Activated naive CD4-positive, alpha-beta T cell treated with anti-CD3 and anti-CD28 coated beads, Interleukin-2, amount 50 U/mL, for 72 hours (primary cell): ENCODE measurements around the gene EIF2B5. TPM values are rescaled to one million over a fixed set of nuclear protein-coding genes. Genes with fewer than 3 reads are reported as not detected.

ENCODE experiments used
- ATAC-seq, 2 donors: fragments of 150-1000 bp; cut with Tn5 transposase; 2 replicates each; pipeline ENCODE4 v1.10.0; 2021; ENCODE audit warnings: mild to moderate bottlenecking in 2 of 2, moderate library complexity in 2 of 2
- DNase-seq, 2 donors: peaks; one replicate each; pipeline ENCODE4 v3.0.0; 2021 to 2022; ENCODE audit warnings: low spot score in 2 of 2
- H3K27ac Mint-ChIP-seq, 2 donors: one replicate each; pipeline ENCODE4 v1.8.0; 2022; ENCODE audit warnings: mild to moderate bottlenecking in 2 of 2, mixed read lengths in 2 of 2
- H3K36me3 Mint-ChIP-seq, 2 donors: one replicate each; pipeline ENCODE4 v1.8.0; 2022; ENCODE audit warnings: mixed read lengths in 2 of 2
- H3K9me3 Mint-ChIP-seq, 2 donors: one replicate each; pipeline ENCODE4 v1.8.0; 2022; ENCODE audit warnings: mixed read lengths in 2 of 2
- total RNA-seq, 2 donors: library from RNA; stranded (reverse); gene quantifications; one replicate each; pipeline ENCODE4 v1.2.3, GENCODE V29; 2022

The EIF2B5 gene
- total RNA-seq, 2 donors from 2014 or later: 48.6 to 56.1 TPM

GRCh38 chr3:184177331-184177731 is 42.2 kb downstream of the EIF2B5 start:
- peak overlapping the region in 1 of 2 donors; percentile 37 for H3K27ac Mint-ChIP-seq
- no peak for ATAC-seq
- H3K9me3 Mint-ChIP-seq: no peaks in the 10 kb centered on the region
- H3K36me3 Mint-ChIP-seq: peaks cover 8 to 27% of the 10 kb centered on the region in 2 donors
- DNase-seq: no peak

- DNase-seq (no peak), ATAC-seq (no peak)
- peak overlapping the region in 1 of 2 donors; percentile 66 for H3K27ac Mint-ChIP-seq
- no peaks in the 10 kb centered on the region for H3K9me3 Mint-ChIP-seq
- H3K36me3 Mint-ChIP-seq: peaks cover 8 to 27% of the 10 kb centered on the region in 2 donors
Measured at GRCh38 chr3:184177767-184178306, 42.7 kb downstream of the EIF2B5 start.

GRCh38 chr3:184178521-184179138 is 43.5 kb downstream of the EIF2B5 start:
- H3K9me3 Mint-ChIP-seq: no peaks in the 10 kb centered on the region
- H3K36me3 Mint-ChIP-seq: peaks cover 8 to 27% of the 10 kb centered on the region in 2 donors
- ATAC-seq (no peak), DNase-seq (no peak)
- H3K27ac Mint-ChIP-seq: peak overlapping the region; percentile 3 to 66

- peaks cover 11 to 29% of the 10 kb centered on the region in 2 donors for H3K36me3 Mint-ChIP-seq
Measured at GRCh38 chr3:184180165-184180564, 45.0 kb downstream of the EIF2B5 start.

GRCh38 chr3:184181596-184181995 is 46.4 kb downstream of the EIF2B5 start:
- no peak for DNase-seq

More at GRCh38 chr3:184180165-184180564, 45.0 kb downstream of the EIF2B5 start:
- ATAC-seq (no peak), DNase-seq (no peak)
- H3K27ac Mint-ChIP-seq: no peak overlapping the region
- H3K9me3 Mint-ChIP-seq: no peaks in the 10 kb centered on the region

GRCh38 chr3:184183679-184184078 is 48.5 kb downstream of the EIF2B5 start:
- DNase-seq (no peak), ATAC-seq (no peak)
- H3K9me3 Mint-ChIP-seq: no peaks in the 10 kb centered on the region
- H3K36me3 Mint-ChIP-seq: peaks cover 21 to 33% of the 10 kb centered on the region in 2 donors
- H3K27ac Mint-ChIP-seq: peak overlapping the region; percentile 24 to 52

More at GRCh38 chr3:184181596-184181995, 46.4 kb downstream of the EIF2B5 start:
- ATAC-seq: no peak
- H3K27ac Mint-ChIP-seq: no peak overlapping the region
- H3K36me3 Mint-ChIP-seq: peaks cover 11 to 32% of the 10 kb centered on the region in 2 donors
- H3K9me3 Mint-ChIP-seq: no peaks in the 10 kb centered on the region

- DNase-seq (no peak), ATAC-seq (no peak)
- Mint-ChIP-seq H3K9me3 (no peaks in the 10 kb centered on the region), H3K36me3 (peaks cover 21 to 23% of the 10 kb centered on the region in 2 donors), H3K27ac (peak overlapping the region; percentile 94 to 95)
Measured at GRCh38 chr3:184184546-184185230, 49.5 kb downstream of the EIF2B5 start.

GRCh38 chr3:184185461-184186183 is 50.5 kb downstream of the EIF2B5 start:
- ATAC-seq (peak; percentile 93 to 95), DNase-seq (peak; percentile 99 to 100)
- peak overlapping the region; percentile 94 to 99 for H3K27ac Mint-ChIP-seq
- no peaks in the 10 kb centered on the region for H3K9me3 Mint-ChIP-seq
- peaks cover 21 to 22% of the 10 kb centered on the region in 2 donors for H3K36me3 Mint-ChIP-seq

GRCh38 chr3:184186184-184186901 is 51.2 kb downstream of the EIF2B5 start, which contains the start of gene ABCF3:
ABCF3 (plus strand) TSS chr3:184186199; CDS start chr3:184186208, 9 bp downstream.
- DNase-seq: no peak
- H3K27ac Mint-ChIP-seq: peak within 1 kb of the TSS; percentile 94 to 99
- no peaks in the 10 kb centered on the region for H3K9me3 Mint-ChIP-seq
- H3K36me3 Mint-ChIP-seq: peaks cover 21 to 22% of the 10 kb centered on the region in 2 donors
- peak; percentile 29 to 34 for ATAC-seq

GRCh38 chr3:184186902-184187207 is 51.7 kb downstream of the EIF2B5 start:
- Mint-ChIP-seq H3K9me3 (no peaks in the 10 kb centered on the region), H3K27ac (peak overlapping the region; percentile 94 to 99), H3K36me3 (peaks cover 21 to 22% of the 10 kb centered on the region in 2 donors)
- DNase-seq (no peak), ATAC-seq (no peak)

- Mint-ChIP-seq H3K27ac (peak overlapping the region in 1 of 2 donors; percentile 79), H3K9me3 (no peaks in the 10 kb centered on the region), H3K36me3 (peaks cover 21 to 22% of the 10 kb centered on the region in 2 donors)
- DNase-seq (no peak), ATAC-seq (no peak)
Measured at GRCh38 chr3:184188080-184188479, 52.9 kb downstream of the EIF2B5 start.

- Mint-ChIP-seq H3K27ac (no peak overlapping the region), H3K36me3 (peaks cover 29% of the 10 kb centered on the region in 2 donors), H3K9me3 (no peaks in the 10 kb centered on the region)
- ATAC-seq (no peak), DNase-seq (no peak)
Measured at GRCh38 chr3:184189421-184189820, 54.3 kb downstream of the EIF2B5 start.

- no peak for ATAC-seq
- Mint-ChIP-seq H3K36me3 (peaks cover 7 to 11% of the 10 kb centered on the region in 2 donors), H3K27ac (no peak overlapping the region), H3K9me3 (no peaks in the 10 kb centered on the region)
- DNase-seq: no peak
Measured at GRCh38 chr3:184192889-184193288, 57.7 kb downstream of the EIF2B5 start.

- peaks cover 7 to 8% of the 10 kb centered on the region in 2 donors for H3K36me3 Mint-ChIP-seq
- DNase-seq: no peak
- ATAC-seq: no peak
- H3K9me3 Mint-ChIP-seq: no peaks in the 10 kb centered on the region
- H3K27ac Mint-ChIP-seq: peak overlapping the region; percentile 31 to 44
Measured at GRCh38 chr3:184193991-184194539, 58.9 kb downstream of the EIF2B5 start.
